IMR-90 (cell line): Measurements from ENCODE around the gene PRSS56.

Source experiments
- BHLHE40 ChIP-seq: fragments of 150-350 bp; IDR thresholded peaks from 2 replicates; pipeline ENCODE4 v1.6.1; 2016; ENCODE audit warnings: mild to moderate bottlenecking, low read depth, low read length
- CEBPB ChIP-seq: IDR thresholded peaks from 2 replicates; pipeline ENCODE4 v1.6.1; 2012; ENCODE audit warnings: low read depth, low read length, improper control_type of control experiment
- FOS ChIP-seq: fragments of 150-350 bp; IDR thresholded peaks from 2 replicates; pipeline ENCODE4 v1.6.1; 2016; ENCODE audit warnings: low read depth, low read length
- MAFK ChIP-seq: IDR thresholded peaks from 2 replicates; pipeline ENCODE4 v1.6.1; 2012; ENCODE audit warnings: low read depth, low read length, improper control_type of control experiment
- MAZ ChIP-seq: IDR thresholded peaks from 2 replicates; pipeline ENCODE4 v1.6.1; 2012; ENCODE audit warnings: low read depth, mild to moderate bottlenecking, low read length, improper control_type of control experiment, moderate library complexity, borderline replicate concordance
- NFE2L2 ChIP-seq: fragments of 150-350 bp; IDR thresholded peaks from 2 replicates; pipeline ENCODE4 v1.6.1; 2016; ENCODE audit warnings: low read depth, mild to moderate bottlenecking, low read length
- POLR2A ChIP-seq: IDR thresholded peaks from 2 replicates; pipeline ENCODE4 v1.6.1; 2012; ENCODE audit warnings: mild to moderate bottlenecking, low read depth, low read length
- RAD21 ChIP-seq: IDR thresholded peaks from 2 replicates; pipeline ENCODE4 v1.6.1; 2012; ENCODE audit warnings: low read length, improper control_type of control experiment
- RCOR1 ChIP-seq: IDR thresholded peaks from 2 replicates; pipeline ENCODE4 v1.6.1; 2012; ENCODE audit warnings: mild to moderate bottlenecking, low read length, improper control_type of control experiment; ENCODE audit not compliant: insufficient replicate concordance
- SMC3 ChIP-seq: fragments of 150-350 bp; IDR thresholded peaks from 2 replicates; pipeline ENCODE4 v1.6.1; 2016; ENCODE audit warnings: low read depth, mild to moderate bottlenecking, antibody characterized with exemption, low read length, moderate library complexity
- TF ChIP-seq, protein P1 (sequence below): conservative IDR thresholded peaks from 2 replicates; pipeline ENCODE4 v1.5.1; 2012; ENCODE audit warnings: mild to moderate bottlenecking, low read depth, low read length, improper control_type of control experiment
- TF ChIP-seq, protein P2 (sequence below): fragments of 150-350 bp; IDR thresholded peaks from 2 replicates; pipeline ENCODE4 v1.6.1; 2017; ENCODE audit warnings: mild to moderate bottlenecking, antibody characterized with exemption, low read length, low read depth
- TF ChIP-seq, protein P3 (sequence below): fragments of 150-350 bp; IDR thresholded peaks from 2 replicates; pipeline ENCODE4 v1.6.1; 2016; ENCODE audit warnings: low read depth, mild to moderate bottlenecking, low read length, moderate library complexity, borderline replicate concordance

DNA sequence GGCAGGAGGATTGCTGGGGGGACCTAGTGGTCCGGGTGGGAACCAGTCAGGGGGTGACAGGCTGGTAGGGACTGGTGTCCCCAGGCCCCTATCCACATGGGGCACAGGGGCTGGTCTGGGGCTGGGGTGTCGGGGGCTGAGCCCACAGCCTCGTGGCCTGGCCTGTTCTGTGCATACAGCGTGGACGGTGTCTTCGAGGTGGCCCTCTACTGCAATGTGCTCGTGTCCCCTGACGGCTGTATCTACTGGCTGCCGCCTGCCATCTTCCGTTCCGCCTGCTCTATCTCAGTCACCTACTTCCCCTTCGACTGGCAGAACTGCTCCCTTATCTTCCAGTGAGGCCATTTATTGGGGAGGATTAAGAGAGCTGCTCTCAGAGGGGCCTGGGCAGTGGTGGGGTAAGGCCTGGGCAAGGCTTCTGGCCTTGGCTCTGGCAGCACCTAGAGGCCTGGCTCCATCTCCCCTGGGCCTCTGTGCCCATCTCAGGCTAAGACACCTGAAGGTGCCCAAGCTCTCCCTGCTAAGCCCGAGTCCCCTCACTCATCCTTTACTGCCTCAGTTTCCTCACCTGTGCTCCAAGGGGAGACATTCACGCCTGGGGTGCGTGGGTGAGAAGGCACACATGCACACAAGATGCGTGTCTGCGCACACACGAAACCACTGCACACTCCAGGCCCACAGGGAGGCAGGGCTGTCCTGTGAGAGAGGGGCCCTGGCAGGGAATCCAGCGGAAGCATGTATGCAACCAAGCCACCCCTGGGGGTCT lies 21.2 kb downstream of the PRSS56 start:
- TF ChIP-seq POLR2A (no peak), CEBPB (no peak), SMC3 (no peak), MAZ (no peak), FOS (no peak), NFE2L2 (no peak), BHLHE40 (no peak), MAFK (no peak), RAD21 (no peak), RCOR1 (no peak)
- TF ChIP-seq, protein P1, sequence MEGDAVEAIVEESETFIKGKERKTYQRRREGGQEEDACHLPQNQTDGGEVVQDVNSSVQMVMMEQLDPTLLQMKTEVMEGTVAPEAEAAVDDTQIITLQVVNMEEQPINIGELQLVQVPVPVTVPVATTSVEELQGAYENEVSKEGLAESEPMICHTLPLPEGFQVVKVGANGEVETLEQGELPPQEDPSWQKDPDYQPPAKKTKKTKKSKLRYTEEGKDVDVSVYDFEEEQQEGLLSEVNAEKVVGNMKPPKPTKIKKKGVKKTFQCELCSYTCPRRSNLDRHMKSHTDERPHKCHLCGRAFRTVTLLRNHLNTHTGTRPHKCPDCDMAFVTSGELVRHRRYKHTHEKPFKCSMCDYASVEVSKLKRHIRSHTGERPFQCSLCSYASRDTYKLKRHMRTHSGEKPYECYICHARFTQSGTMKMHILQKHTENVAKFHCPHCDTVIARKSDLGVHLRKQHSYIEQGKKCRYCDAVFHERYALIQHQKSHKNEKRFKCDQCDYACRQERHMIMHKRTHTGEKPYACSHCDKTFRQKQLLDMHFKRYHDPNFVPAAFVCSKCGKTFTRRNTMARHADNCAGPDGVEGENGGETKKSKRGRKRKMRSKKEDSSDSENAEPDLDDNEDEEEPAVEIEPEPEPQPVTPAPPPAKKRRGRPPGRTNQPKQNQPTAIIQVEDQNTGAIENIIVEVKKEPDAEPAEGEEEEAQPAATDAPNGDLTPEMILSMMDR, result no peak
- TF ChIP-seq, protein P2, sequence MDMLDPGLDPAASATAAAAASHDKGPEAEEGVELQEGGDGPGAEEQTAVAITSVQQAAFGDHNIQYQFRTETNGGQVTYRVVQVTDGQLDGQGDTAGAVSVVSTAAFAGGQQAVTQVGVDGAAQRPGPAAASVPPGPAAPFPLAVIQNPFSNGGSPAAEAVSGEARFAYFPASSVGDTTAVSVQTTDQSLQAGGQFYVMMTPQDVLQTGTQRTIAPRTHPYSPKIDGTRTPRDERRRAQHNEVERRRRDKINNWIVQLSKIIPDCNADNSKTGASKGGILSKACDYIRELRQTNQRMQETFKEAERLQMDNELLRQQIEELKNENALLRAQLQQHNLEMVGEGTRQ, result no peak
- TF ChIP-seq, protein P3, sequence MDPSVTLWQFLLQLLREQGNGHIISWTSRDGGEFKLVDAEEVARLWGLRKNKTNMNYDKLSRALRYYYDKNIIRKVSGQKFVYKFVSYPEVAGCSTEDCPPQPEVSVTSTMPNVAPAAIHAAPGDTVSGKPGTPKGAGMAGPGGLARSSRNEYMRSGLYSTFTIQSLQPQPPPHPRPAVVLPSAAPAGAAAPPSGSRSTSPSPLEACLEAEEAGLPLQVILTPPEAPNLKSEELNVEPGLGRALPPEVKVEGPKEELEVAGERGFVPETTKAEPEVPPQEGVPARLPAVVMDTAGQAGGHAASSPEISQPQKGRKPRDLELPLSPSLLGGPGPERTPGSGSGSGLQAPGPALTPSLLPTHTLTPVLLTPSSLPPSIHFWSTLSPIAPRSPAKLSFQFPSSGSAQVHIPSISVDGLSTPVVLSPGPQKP, result no peak
